T-helper 2 cell treated with Interferon-gamma antibody and Interleukin-4, amounts not matched to agents 5 μg/mL and 100 μg/mL, for 36 hours (primary cell): Measurements from ENCODE around the gene PLPPR5.

ENCODE experiments used
- DNase-seq: peaks from one replicate; pipeline ENCODE4 v3.0.0; 2021; ENCODE audit warnings: low spot score
- H3K27ac Mint-ChIP-seq: one replicate; pipeline ENCODE4 v1.8.0; 2021; ENCODE audit warnings: mild to moderate bottlenecking, mixed read lengths
- H3K27me3 Mint-ChIP-seq: one replicate; pipeline ENCODE4 v1.8.0; 2021; ENCODE audit warnings: low read depth, mixed read lengths
- H3K36me3 Mint-ChIP-seq: one replicate; pipeline ENCODE4 v1.8.0; 2021; ENCODE audit warnings: low read depth, mixed read lengths
- H3K4me1 Mint-ChIP-seq: one replicate; pipeline ENCODE4 v1.8.0; 2021; ENCODE audit warnings: low read depth, mixed read lengths
- H3K4me3 Mint-ChIP-seq: one replicate; pipeline ENCODE4 v1.8.0; 2022; ENCODE audit warnings: mild to moderate bottlenecking, moderate library complexity, mixed read lengths
- H3K9me3 Mint-ChIP-seq: one replicate; pipeline ENCODE4 v1.8.0; 2021; ENCODE audit warnings: mixed read lengths

Gene PLPPR5

GRCh38 chr1:98919652-98920051, 85.0 kb downstream of the PLPPR5 start:
- no peak overlapping the region for H3K4me3 Mint-ChIP-seq
- H3K9me3 Mint-ChIP-seq, result no peaks in the 10 kb centered on the region
- H3K4me1 Mint-ChIP-seq, result no peaks in the 10 kb centered on the region
- H3K36me3 Mint-ChIP-seq, result no peaks in the 10 kb centered on the region
- no peak overlapping the region for H3K27ac Mint-ChIP-seq
- no peaks in the 10 kb centered on the region for H3K27me3 Mint-ChIP-seq
- DNase-seq, result no peak

GRCh38 chr1:98919211-98919610, 85.5 kb downstream of the PLPPR5 start:
- no peak for DNase-seq
- Mint-ChIP-seq H3K4me3 (no peak overlapping the region), H3K27me3 (no peaks in the 10 kb centered on the region), H3K27ac (no peak overlapping the region), H3K36me3 (no peaks in the 10 kb centered on the region), H3K4me1 (no peaks in the 10 kb centered on the region), H3K9me3 (no peaks in the 10 kb centered on the region)

GRCh38 chr1:98914547-98914946, 90.1 kb downstream of the PLPPR5 start:
- Mint-ChIP-seq H3K36me3 (no peaks in the 10 kb centered on the region), H3K27ac (no peak overlapping the region), H3K27me3 (peaks cover 3% of the 10 kb centered on the region), H3K9me3 (no peaks in the 10 kb centered on the region), H3K4me3 (no peak overlapping the region), H3K4me1 (no peaks in the 10 kb centered on the region)
- DNase-seq, result no peak

- Mint-ChIP-seq H3K4me1 (no peaks in the 10 kb centered on the region), H3K27me3 (peaks cover 3% of the 10 kb centered on the region), H3K36me3 (no peaks in the 10 kb centered on the region), H3K4me3 (no peak overlapping the region), H3K27ac (no peak overlapping the region), H3K9me3 (no peaks in the 10 kb centered on the region)
- no peak for DNase-seq
These were observed 93.8 kb downstream of the PLPPR5 start for GRCh38 chr1:98910827-98911226.

GRCh38 chr1:98908980-98909379, 95.7 kb downstream of the PLPPR5 start:
- H3K36me3 Mint-ChIP-seq, result no peaks in the 10 kb centered on the region
- no peak overlapping the region for H3K27ac Mint-ChIP-seq
- no peaks in the 10 kb centered on the region for H3K9me3 Mint-ChIP-seq
- no peaks in the 10 kb centered on the region for H3K4me1 Mint-ChIP-seq
- peaks cover 3% of the 10 kb centered on the region for H3K27me3 Mint-ChIP-seq
- no peak for DNase-seq
- no peak overlapping the region for H3K4me3 Mint-ChIP-seq

GRCh38 chr1:98906809-98907208, 97.9 kb downstream of the PLPPR5 start:
- H3K4me1 Mint-ChIP-seq, result no peaks in the 10 kb centered on the region
- H3K27ac Mint-ChIP-seq, result no peak overlapping the region
- H3K27me3 Mint-ChIP-seq, result peaks cover 3% of the 10 kb centered on the region
- H3K4me3 Mint-ChIP-seq, result no peak overlapping the region
- DNase-seq, result no peak
- H3K36me3 Mint-ChIP-seq, result no peaks in the 10 kb centered on the region
- no peaks in the 10 kb centered on the region for H3K9me3 Mint-ChIP-seq

GRCh38 chr1:98906361-98906760, 98.3 kb downstream of the PLPPR5 start:
- Mint-ChIP-seq H3K27ac (no peak overlapping the region), H3K36me3 (no peaks in the 10 kb centered on the region), H3K27me3 (peaks cover 3% of the 10 kb centered on the region), H3K4me3 (no peak overlapping the region), H3K9me3 (no peaks in the 10 kb centered on the region), H3K4me1 (no peaks in the 10 kb centered on the region)
- DNase-seq, result no peak

- Mint-ChIP-seq H3K27me3 (no peaks in the 10 kb centered on the region), H3K4me1 (no peaks in the 10 kb centered on the region), H3K27ac (no peak overlapping the region), H3K4me3 (no peak overlapping the region), H3K36me3 (no peaks in the 10 kb centered on the region), H3K9me3 (no peaks in the 10 kb centered on the region)
- no peak for DNase-seq
These were observed 100.0 kb downstream of the PLPPR5 start for GRCh38 chr1:98904684-98905083.

GRCh38 chr1:98903726-98904125, 100.9 kb downstream of the PLPPR5 start:
- no peak for DNase-seq
- no peaks in the 10 kb centered on the region for H3K9me3 Mint-ChIP-seq

GRCh38 chr1:98903261-98903660, 101.4 kb downstream of the PLPPR5 start:
- DNase-seq, result no peak
- no peaks in the 10 kb centered on the region for H3K36me3 Mint-ChIP-seq
- no peak overlapping the region for H3K27ac Mint-ChIP-seq
- no peaks in the 10 kb centered on the region for H3K27me3 Mint-ChIP-seq
- no peak overlapping the region for H3K4me3 Mint-ChIP-seq
- no peaks in the 10 kb centered on the region for H3K4me1 Mint-ChIP-seq
- no peaks in the 10 kb centered on the region for H3K9me3 Mint-ChIP-seq

More at GRCh38 chr1:98903726-98904125, 100.9 kb downstream of the PLPPR5 start:
- Mint-ChIP-seq H3K27ac (no peak overlapping the region), H3K27me3 (no peaks in the 10 kb centered on the region), H3K4me1 (no peaks in the 10 kb centered on the region), H3K36me3 (no peaks in the 10 kb centered on the region), H3K4me3 (no peak overlapping the region)

GRCh38 chr1:98898940-98899339, 105.7 kb downstream of the PLPPR5 start:
- H3K9me3 Mint-ChIP-seq, result no peaks in the 10 kb centered on the region
- DNase-seq, result no peak
- no peaks in the 10 kb centered on the region for H3K36me3 Mint-ChIP-seq
- H3K27me3 Mint-ChIP-seq, result no peaks in the 10 kb centered on the region
- no peak overlapping the region for H3K4me3 Mint-ChIP-seq
- H3K27ac Mint-ChIP-seq, result no peak overlapping the region
- no peaks in the 10 kb centered on the region for H3K4me1 Mint-ChIP-seq

- H3K9me3 Mint-ChIP-seq, result no peaks in the 10 kb centered on the region
- no peak overlapping the region for H3K4me3 Mint-ChIP-seq
- H3K36me3 Mint-ChIP-seq, result no peaks in the 10 kb centered on the region
- no peaks in the 10 kb centered on the region for H3K4me1 Mint-ChIP-seq
- H3K27ac Mint-ChIP-seq, result no peak overlapping the region
- DNase-seq, result no peak
- H3K27me3 Mint-ChIP-seq, result no peaks in the 10 kb centered on the region
These were observed 107.2 kb downstream of the PLPPR5 start for GRCh38 chr1:98897479-98897878.

GRCh38 chr1:98896711-98897445, 107.8 kb downstream of the PLPPR5 start:
- Mint-ChIP-seq H3K4me1 (no peaks in the 10 kb centered on the region), H3K27ac (no peak overlapping the region), H3K27me3 (no peaks in the 10 kb centered on the region), H3K36me3 (no peaks in the 10 kb centered on the region), H3K9me3 (no peaks in the 10 kb centered on the region), H3K4me3 (no peak overlapping the region)
- no peak for DNase-seq

GRCh38 chr1:98893371-98893770, 111.3 kb downstream of the PLPPR5 start:
- H3K4me3 Mint-ChIP-seq, result no peak overlapping the region
- no peaks in the 10 kb centered on the region for H3K9me3 Mint-ChIP-seq
- H3K27ac Mint-ChIP-seq, result no peak overlapping the region
- H3K36me3 Mint-ChIP-seq, result no peaks in the 10 kb centered on the region
- H3K27me3 Mint-ChIP-seq, result no peaks in the 10 kb centered on the region
- peaks cover 10% of the 10 kb centered on the region for H3K4me1 Mint-ChIP-seq
- no peak for DNase-seq

- H3K36me3 Mint-ChIP-seq, result no peaks in the 10 kb centered on the region
- no peak overlapping the region for H3K27ac Mint-ChIP-seq
- H3K4me1 Mint-ChIP-seq, result peaks cover 15% of the 10 kb centered on the region
These were observed 115.8 kb downstream of the PLPPR5 start for GRCh38 chr1:98888869-98889268.

More at GRCh38 chr1:98888869-98889268, 115.8 kb downstream of the PLPPR5 start:
- H3K27me3 Mint-ChIP-seq, result no peaks in the 10 kb centered on the region
- H3K9me3 Mint-ChIP-seq, result no peaks in the 10 kb centered on the region
- no peak for DNase-seq
- no peak overlapping the region for H3K4me3 Mint-ChIP-seq
